Daoy (cell line): ENCODE measurements around the gene EPHA1. TPM values are rescaled to one million over a fixed set of nuclear protein-coding genes. Genes with fewer than 3 reads are reported as not detected.

ENCODE experiments used
- DNase-seq: peaks from one replicate; pipeline ENCODE4 v3.0.0-alpha.2; 2015; ENCODE audit warnings: low read depth
- total RNA-seq: library from RNA; depleted of rRNA; stranded (reverse); fragments of >200 nt; shearing (Covaris generic); gene quantifications from 2 replicates; pipeline ENCODE4 v1.2.3, GENCODE V29; 2014

Gene EPHA1
- total RNA-seq, 1 experiment from 2014 or later, result not detected

DNA sequence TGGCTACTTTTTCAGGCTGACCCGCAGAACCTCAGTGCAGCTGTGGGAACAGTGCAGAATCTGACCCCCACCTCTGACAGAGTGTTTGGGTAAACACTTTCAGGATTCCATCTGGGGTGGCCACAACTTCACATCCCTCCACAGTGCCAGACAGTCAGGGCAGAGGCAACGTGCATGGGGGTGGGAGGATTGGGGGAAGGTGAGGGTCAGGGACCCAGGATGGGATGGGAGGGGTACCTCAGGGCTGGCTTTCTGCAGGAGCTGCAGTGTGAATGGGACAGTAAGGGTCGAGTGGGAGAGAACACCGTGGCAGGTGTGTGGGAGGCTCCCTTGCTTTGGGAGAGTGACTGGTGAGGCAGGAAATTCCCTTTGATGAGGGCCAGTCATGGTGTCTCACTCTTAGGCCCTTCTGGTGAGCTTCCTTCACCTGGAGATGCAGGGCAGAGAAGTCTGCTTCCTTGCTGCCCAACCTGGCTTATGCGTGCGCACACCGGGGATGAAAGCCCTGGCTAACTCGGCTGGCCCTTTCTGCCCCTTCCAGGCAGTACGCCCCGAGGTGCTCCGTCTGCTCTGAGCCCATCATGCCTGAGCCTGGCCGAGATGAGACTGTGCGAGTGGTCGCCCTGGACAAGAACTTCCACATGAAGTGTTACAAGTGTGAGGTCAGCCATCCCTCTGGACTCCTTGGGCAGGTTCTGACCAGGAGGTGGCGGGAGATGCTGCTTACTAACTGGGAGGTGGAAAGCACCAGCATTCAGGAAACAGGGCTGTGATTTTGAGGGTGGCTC, 19.1 kb downstream of the EPHA1 start:
- peak; percentile 26 for DNase-seq

DNA sequence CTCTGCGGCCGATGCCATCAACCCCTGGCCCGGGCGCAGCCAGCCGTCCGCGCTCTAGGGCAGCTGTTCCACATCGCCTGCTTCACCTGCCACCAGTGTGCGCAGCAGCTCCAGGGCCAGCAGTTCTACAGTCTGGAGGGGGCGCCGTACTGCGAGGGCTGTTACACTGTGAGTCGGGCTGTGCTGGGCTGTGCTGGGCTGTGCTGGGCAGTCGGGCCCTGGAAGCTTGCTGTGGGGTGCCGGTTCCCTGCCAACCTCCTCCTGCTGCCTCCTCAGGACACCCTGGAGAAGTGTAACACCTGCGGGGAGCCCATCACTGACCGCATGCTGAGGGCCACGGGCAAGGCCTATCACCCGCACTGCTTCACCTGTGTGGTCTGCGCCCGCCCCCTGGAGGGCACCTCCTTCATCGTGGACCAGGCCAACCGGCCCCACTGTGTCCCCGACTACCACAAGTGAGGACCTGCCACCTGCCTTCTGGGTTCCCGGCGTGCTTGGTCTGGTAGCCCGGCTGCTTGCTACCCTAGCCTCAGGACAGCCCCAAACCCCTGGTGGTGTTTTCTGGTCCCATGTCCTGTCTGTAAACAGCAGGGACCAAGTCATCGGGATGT, 20.1 kb downstream of the EPHA1 start:
- DNase-seq, result peak; percentile 23

DNA sequence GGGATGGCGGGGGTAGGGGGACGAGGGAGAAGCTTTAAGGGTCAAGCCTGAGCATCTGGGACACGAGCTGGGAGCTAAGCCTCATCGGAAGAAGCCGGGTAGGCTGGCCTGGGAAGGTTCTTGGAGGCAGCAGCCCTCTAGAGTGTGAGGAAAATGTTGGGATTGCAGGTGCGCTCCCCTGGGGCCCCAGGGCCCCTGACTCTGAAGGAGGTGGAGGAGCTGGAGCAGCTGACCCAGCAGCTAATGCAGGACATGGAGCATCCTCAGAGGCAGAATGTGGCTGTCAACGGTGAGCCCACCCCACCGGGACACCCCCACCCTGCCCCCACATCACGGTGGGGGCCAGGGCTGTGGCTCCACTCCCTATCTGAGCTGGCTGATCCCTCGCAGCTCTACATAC, 20.6 kb downstream of the EPHA1 start:
- DNase-seq, result no peak

DNA sequence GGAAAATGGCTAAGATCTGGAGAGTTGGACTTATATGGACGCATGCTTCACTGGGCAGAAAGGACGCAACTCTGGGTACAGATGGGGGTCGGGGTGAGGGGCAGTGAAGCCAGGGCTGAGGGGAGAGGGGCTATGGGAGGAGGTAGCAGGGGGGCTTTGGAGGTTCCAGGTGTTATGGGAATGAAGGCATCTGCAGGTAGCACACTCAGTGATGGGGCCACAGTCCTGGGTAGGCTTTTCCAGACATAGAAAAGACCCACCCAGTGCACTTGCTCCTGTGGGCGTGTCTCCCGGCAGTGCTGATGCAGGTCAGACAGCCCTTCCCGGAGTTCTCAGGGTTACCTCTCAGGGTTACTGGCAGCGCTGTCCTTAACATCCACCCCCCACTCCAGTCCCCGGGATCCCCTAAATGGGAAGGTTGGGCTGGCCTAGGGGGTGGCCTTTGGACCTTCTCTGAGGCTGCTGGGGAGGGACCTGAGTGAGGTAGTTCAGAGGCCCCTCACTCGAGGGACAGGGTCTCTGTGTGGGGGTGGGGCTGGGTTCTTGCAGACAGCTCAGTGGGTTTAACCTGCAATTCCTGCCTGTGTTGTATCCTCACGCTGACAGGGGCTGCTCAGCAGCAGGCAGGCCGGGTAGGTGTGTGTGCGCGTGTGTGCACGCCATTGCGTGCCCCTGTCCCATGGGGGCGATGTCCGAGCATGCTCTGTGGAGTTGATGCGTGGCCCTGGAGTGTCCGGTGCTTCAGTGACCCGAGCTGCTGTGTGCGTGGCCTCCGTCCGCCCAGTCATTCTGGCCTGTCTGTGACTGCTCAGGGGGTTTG, 21.3 kb downstream of the EPHA1 start:
- DNase-seq, result peak; percentile 37

DNA sequence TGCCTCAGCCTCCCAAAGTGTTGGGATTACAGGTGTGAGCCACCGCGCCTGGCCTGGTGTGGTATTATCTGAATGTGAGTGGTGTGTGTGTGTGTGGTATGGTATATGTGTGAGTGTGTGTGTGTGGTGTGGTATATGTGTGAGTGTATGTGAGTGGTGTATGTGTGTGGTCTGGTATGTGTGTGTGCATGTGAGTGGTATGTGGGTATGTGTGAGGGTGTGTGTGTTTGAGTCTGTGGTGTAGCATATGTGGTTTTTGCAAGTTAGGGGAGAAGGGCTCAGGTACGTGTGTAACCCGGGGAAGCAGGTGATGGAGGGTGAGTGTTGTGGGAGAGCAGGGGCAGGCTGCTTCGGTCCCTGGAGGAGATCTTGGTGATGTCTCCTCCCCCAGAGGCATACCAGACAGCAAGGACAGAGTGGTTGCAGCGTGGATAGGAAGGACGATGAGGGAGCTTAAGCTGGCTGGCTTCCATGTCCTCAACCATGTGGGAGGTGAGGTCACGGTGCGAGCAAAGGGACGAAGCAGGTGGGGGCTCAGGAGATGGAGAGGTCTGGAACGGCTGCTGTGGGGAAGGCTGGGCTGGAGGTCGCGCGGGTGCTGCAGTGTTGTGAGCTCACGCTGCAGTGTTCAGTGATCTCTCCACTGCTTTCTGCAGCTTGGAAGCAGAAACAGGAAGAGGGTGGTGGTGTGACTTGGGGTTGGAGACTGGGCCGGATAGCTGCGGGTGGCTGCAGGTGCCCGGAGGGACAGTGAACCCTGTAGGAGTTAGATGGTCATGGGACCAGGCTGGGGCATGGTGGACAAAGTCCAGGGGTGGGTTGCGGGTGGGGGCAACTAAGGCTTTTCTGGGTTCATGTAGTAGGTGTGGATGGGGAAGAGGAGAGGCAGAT, 22.5 kb downstream of the EPHA1 start:
- DNase-seq, result peak; percentile 29

DNA sequence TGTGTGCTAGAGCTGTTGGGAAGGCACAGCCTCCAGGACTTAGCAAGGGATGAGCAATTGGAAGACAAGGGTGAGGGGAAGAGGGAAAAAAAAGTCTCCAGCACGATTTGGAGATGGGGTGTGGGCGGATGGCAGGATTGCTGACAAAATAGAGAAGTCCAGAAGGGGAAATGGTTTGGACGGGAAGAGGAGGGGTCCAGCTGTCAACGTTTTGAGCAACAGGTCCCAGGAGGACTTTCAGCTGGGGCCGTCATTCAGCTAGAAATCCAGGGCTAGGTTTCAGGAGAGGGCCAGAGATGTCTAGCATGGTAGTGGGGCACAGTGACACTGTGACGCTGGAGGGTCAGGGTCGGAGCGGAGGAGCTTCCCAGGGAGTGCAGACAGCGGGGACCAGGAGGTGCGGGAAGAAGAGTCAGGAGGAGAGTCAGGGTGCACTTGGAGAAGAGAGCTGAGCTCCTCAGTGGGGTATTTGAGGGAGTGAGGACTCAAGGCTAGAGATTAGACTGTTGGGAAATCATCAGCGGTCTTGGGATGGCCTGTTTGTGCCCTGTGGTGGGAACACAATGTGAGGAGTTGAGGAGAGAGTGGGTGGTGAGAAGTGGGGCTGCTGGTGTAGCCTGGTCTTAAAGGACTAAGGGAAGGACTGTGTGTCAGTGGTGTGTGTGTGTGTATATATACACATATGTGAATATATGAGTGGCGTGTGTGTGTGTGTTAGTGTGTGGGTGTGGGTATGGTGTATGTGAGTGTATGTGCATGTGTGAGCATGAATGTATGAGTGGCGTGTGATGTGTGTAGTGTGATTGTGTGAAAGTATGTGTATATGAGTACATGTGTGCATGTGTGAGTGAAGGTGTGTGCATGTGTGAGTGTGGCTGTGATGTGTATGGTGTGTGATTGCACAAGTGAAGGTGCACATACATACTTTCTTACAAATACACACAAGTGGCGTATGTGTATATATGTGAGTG, 23.7 kb downstream of the EPHA1 start:
- peak; percentile 12 for DNase-seq

DNA sequence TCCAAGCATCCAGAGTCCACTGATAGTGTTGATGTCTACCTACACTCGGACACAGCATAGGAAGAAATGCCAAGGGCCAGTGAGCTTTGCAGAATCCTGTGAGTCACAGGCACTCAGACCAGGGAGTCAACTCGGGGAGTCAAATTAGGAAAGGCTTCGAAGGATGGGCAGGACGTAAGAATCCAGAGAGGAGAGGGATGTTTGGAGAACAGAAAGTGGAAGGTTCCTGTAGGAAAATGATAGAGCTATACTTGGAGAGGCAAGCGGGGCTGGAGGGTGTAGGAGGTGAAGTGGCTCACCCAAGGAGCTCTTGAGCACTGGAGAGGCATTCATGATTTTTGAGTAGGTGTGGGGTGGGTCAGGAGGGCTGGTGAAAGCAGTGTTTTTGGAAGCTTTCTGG, 24.5 kb downstream of the EPHA1 start:
- no peak for DNase-seq

DNA sequence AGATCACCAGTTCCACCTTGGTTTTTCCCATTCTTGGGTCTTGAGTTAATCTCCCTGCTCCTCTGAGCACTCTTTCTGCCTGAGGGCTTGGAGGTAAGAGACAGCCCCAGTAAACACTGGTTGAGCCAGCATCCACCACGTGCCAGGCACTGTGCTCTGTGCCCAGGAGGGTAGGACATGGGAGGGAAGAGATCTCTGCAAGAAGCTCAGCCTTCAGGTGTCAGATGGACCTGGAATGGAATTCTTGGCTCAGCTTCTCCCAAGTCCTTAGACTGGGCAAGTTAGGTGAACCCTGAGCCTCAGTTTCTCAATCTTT, 25.1 kb downstream of the EPHA1 start:
- DNase-seq, result peak; percentile 7

DNA sequence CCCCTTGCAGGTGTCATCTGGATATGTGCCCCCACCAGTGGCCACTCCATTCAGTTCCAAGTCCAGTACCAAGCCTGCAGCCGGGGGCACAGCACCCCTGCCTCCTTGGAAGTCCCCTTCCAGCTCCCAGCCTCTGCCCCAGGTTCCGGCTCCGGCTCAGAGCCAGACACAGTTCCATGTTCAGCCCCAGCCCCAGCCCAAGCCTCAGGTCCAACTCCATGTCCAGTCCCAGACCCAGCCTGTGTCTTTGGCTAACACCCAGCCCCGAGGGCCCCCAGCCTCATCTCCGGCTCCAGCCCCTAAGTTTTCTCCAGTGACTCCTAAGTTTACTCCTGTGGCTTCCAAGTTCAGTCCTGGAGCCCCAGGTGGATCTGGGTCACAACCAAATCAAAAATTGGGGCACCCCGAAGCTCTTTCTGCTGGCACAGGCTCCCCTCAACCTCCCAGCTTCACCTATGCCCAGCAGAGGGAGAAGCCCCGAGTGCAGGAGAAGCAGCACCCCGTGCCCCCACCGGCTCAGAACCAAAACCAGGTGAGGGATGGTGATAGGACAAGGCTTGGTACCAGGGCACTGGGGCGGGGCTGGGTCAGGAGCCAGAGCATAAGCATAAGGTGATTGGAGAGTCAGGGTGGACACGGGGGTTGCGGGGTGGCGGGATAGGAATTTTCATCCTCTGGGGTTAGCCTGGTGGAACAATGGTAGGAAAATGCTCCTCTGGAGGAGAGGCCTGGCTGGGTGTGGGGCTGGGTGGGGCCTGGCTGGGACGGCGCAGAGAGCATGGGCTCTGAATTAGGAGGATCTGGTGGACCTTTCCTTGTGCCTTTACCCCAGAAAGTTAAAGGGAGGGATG, 25.6 kb downstream of the EPHA1 start:
- DNase-seq, result peak; percentile 11

DNA sequence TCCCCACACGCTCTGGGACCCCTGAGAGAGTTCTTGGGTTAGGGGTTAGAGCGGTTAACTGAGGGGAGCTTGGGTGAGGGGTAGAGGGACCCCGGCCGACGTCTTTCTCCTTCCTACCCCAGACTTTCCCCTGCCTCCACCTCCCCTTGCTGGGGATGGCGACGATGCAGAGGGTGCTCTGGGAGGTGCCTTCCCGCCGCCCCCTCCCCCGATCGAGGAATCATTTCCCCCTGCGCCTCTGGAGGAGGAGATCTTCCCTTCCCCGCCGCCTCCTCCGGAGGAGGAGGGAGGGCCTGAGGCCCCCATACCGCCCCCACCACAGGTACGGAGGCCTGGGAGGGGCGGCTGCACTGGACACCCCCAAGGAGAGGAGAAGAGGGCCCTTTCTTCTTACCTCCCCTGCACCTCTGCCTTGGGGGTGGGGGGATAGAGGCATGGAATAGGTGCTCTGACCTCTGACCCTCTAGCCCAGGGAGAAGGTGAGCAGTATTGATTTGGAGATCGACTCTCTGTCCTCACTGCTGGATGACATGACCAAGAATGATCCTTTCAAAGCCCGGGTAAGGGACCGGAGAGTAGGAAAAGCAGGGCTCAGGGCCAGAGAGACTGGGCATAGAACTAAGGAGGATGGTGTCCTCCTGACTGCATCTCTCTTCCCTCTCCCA, 26.4 kb downstream of the EPHA1 start:
- DNase-seq, result peak; percentile 16

DNA sequence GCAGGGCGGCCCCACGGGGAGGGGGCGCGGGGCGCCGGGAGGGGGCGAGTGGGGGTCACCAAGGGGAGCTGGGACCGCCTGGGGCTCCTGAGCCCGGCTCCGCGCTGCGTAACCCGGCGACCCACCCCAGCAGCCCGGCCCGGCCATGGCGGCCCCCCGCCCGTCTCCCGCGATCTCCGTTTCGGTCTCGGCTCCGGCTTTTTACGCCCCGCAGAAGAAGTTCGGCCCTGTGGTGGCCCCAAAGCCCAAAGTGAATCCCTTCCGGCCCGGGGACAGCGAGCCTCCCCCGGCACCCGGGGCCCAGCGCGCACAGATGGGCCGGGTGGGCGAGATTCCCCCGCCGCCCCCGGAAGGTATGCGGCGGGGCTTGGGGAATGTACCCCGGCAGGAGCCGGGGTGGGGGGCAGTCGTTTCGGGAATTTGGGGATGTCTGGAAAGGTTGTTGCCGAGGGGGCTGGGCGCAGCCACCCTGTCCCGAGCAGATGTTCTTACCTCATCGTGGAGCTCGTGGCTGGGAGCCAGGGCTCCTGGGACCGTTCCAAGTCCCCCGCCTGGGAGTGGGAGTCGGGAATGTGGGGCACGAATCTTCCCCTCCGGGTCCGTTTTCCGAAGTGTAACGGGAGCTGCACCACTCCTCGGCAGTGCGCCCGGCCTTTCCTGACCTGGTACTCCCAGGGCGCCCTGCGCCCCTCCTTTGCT, 27.1 kb downstream of the EPHA1 start:
- peak; percentile 78 for DNase-seq

DNA sequence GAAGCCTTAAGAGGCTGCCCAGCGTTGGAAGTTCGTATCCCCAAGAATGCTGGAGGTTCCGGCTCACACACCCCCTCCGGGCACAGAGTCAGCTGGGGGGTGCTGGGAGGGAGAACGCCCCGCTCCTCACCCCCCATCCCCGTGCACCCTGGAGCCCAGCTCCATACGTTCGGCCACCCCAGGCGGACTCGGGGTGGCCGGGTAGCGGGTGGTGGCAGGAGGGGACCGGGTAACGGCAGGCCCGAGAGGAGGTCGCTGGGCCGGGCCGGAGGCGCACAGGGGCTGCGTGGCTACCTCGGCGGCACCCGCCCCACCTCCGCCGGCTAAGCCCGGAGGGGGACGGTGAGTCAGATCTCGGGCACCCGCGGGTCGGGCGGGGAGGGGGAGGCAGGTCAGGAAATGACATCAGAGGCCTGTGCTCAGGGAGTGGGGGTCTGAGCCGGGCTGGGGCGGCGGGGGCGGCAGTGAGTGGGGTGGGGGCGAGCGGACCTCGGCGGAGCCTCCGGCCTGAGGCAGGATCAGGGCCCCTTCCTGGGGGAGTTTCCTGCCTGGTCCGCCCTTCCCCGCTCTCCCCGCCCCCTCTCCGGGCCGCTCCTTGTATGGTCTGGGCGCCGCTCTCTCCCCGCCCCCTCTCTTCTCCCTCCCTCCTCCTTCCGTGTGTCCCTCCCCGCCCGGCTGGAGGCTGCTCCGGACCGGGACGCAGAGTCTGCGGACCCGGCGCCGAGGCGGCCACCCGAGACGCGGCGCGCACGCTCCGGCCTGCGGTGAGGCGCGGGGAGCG, 27.8 kb downstream of the EPHA1 start, which contains the start of gene ZYX:
Gene ZYX (plus strand): TSS at position 700 of the 781 bp plus-strand sequence. CDS start 227 bp downstream, outside the sequence.
- DNase-seq, result peak; percentile 99

DNA sequence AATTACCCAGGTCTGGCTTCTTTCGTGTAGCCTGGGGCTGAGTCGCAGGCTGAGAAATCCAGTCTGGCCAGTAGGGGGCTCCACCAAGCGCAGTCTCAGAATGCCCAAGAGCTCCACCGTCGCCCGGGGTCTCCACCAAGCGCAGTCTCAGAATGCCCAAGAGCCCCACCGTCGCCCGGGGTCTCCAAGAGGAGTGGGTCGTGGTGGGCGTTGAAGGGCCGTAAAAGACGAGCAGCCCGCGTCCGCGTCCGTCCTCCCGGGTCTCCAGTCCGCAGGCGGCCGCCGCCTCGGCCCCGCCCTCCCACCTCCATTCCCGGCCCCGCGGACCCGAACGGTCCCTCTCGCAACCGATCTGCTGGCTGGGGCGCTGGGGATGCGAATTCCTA, 28.4 kb downstream of the EPHA1 start:
- DNase-seq, result peak; percentile 93

DNA sequence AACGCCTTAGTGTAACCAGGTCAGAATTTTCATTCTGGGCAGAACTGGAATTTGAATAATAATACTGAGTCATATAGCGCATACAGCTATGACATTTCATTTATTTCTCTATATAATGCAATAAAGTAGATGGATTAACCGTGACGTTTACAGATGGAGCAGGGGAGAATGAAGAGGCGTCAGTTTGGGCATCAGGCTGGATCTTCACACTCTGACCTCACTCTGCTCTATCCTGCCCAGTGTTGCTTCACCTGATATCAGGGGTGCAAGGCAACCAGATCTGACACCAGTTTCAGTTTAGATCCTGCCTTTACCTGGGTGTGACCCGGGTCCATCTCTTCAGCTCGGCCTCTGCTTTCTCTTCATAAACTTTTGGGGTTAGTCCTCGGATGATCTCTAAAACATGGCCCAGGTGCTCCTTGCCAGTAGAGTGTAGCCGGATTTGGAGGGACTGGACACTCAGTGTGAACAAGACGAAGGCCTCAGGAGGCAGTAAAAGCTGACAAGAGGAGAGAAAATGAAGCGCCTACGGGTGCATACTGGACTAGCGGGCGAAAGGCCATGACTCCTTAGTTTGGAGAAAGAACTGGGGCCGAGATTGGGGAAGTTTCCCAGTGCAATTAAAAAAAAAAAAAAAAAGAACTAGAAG, 28.9 kb downstream of the EPHA1 start:
- no peak for DNase-seq

DNA sequence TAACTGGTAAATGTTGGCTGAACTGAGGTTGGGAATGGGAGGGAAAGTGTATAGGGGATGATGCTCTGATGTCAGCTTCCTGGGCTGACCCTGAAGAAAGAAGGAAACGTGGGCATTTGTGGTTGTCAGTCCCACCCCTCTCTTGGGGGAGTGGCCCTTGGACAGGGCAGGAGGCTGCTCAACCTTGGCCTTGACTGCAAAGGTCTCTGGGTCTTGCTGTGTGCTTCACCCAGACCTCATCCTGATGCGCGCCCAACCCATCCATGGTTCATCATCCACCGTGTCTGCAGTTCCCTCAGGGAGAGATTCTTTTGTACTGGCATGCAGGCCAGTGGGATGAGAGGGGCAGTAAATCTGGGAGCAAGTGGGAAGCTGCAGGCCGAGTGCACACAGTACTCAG, 32.3 kb downstream of the EPHA1 start:
- no peak for DNase-seq

DNA sequence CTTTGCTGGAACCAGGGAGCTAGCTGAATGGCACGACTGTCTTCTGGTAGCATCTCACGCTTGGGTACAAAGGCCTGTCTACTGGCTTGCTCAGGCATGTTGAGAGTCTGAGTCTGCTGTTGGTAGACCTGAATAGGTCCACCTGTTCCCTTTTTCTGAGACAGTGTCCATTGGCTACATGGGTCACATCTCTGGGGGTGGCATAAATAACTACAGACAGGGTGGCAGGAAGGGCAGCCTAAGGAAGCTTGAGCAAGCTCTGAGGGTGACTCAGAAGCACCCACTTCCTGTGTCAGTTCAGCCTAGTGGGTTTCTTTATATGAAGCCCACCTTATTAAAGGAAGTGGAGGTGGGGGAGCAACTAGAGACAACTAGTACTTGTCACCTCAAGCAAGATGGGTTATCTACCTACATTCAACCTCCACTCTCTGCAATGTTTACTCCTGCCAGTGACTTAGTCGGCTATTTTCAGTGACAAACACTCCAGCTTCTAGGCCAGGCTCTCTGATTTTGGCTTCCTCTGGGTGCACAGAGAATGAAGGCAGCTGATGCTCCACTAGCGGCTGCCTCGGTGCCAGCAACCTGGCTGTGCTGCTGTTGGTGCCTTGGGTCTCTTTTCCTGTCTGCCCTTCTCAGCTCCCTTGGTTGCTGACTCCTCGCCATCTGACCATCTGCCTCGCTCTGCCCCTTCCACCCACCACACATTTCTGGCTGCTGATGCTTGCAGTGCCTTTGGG, 33.2 kb downstream of the EPHA1 start:
- peak; percentile 55 for DNase-seq
